ENCODE results near the gene IPCEF1. TPM values are rescaled to one million over a fixed set of nuclear protein-coding genes. Genes with fewer than 3 reads are reported as not detected.

Gene IPCEF1
- total RNA-seq, 2 donors from 2014 or later: 3.0 to 5.7 TPM

DNA sequence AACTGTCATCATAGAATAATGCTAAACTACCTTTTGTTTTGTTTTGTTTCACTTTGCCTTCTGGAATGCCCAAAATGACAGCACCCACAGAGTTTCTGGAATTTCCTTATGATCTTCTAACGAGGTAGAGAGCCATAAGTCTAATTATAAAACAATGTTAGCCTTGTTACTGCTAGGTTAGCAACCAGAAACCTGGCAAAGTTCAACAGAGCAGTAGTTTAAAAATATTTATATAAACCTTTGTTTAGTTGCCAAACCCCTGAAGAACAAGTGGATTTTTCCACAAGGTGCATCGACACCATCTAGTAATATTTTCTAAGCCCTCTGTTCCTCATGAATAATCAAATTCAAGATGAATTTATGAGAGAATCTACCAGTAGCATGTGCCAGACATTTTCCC, 27.6 kb upstream of the IPCEF1 start:
- Histone ChIP-seq H3K36me3 (replicated peaks in 1 of 2; ENCODE audit: insufficient read depth in 1 of 2, low read depth in 2 of 2) (no peaks in the 10 kb centered on the region), H3K9me3 (no peaks in the 10 kb centered on the region), H3K4me3 (no peak overlapping the region), H3K27ac (peak overlapping the region in 3 of 4 donors; percentile 33 to 59 (median 38)), H3K27me3 (no peaks in the 10 kb centered on the region), H3K4me1 (peaks cover 6% of the 10 kb centered on the region)
- ATAC-seq (peak; percentile 30), DNase-seq (no peak)
- TF ChIP-seq, protein P1, sequence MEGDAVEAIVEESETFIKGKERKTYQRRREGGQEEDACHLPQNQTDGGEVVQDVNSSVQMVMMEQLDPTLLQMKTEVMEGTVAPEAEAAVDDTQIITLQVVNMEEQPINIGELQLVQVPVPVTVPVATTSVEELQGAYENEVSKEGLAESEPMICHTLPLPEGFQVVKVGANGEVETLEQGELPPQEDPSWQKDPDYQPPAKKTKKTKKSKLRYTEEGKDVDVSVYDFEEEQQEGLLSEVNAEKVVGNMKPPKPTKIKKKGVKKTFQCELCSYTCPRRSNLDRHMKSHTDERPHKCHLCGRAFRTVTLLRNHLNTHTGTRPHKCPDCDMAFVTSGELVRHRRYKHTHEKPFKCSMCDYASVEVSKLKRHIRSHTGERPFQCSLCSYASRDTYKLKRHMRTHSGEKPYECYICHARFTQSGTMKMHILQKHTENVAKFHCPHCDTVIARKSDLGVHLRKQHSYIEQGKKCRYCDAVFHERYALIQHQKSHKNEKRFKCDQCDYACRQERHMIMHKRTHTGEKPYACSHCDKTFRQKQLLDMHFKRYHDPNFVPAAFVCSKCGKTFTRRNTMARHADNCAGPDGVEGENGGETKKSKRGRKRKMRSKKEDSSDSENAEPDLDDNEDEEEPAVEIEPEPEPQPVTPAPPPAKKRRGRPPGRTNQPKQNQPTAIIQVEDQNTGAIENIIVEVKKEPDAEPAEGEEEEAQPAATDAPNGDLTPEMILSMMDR (IDR thresholded peaks at IDR 0.05): no peak
- TF ChIP-seq POLR2A (IDR thresholded peaks at IDR 0.05): no peak
- WGBS, 2 donors: 51 to 52% methylated on average over 2 of the region's 2 CpGs
- intact Hi-C loops (cut with DNase I): no loop called here

DNA sequence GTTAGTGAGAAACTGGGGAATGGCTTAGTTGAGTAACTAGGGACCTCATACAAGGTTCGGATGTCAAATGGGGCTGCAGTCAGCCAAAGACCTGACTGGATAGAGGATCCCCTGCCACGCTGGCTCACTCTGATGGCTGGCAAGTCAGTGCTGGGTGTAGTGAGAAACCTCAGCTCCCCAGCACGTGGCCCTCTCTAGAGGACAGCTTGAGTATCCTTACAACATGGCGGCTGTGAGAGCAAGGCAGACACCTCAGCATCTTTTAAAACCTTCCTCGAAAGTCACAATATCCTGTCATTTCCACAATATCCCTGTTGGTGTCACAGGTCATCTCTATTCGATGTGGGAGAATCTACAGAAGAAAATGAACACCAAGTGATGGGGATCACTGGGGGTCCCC, 26.7 kb upstream of the IPCEF1 start:
- no peak overlapping the region for H3K4me3 ChIP-seq
- H3K27me3 ChIP-seq: no peaks in the 10 kb centered on the region
- no peaks in the 10 kb centered on the region for H3K36me3 ChIP-seq (replicated peaks in 1 of 2; ENCODE audit: insufficient read depth in 1 of 2, low read depth in 2 of 2)
- H3K9me3 ChIP-seq: no peaks in the 10 kb centered on the region
- WGBS, 2 donors: 92 to 98% methylated on average over 4 to 6 of the region's 6 CpGs
- peaks cover 6% of the 10 kb centered on the region for H3K4me1 ChIP-seq
- TF ChIP-seq POLR2A (IDR thresholded peaks at IDR 0.05): no peak
- TF ChIP-seq, protein P1 (IDR thresholded peaks at IDR 0.05): no peak
- intact Hi-C loops (cut with DNase I): no loop called here
- DNase-seq: no peak
- peak overlapping the region in 1 of 4 donors; percentile 59 for H3K27ac ChIP-seq
- ATAC-seq: no peak

DNA sequence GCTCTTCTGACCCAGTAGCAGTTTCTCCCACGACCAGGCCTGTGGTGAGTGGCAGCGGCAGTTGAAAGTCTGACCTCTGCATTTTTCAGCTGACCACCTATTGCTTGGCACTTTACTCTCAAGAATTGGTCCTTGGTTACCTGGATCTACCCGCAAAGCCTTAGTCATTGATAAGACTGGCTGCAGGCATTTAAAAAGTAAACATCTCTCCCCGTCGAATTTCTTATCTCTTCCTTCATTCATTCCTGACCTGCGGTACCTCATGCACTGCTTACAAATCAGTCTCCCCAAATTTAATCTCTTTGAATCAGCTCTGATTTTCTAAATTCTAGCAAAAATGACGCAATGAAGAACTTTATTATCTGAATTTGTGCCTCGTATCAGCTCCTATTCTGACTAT, 26.1 kb upstream of the IPCEF1 start:
- ATAC-seq (no peak), DNase-seq (no peak)
- intact Hi-C loops (cut with DNase I): no loop called here
- Histone ChIP-seq H3K36me3 (replicated peaks in 1 of 2; ENCODE audit: insufficient read depth in 1 of 2, low read depth in 2 of 2) (no peaks in the 10 kb centered on the region), H3K27ac (no peak overlapping the region), H3K9me3 (no peaks in the 10 kb centered on the region), H3K4me1 (peaks cover 6% of the 10 kb centered on the region), H3K4me3 (no peak overlapping the region), H3K27me3 (no peaks in the 10 kb centered on the region)
- TF ChIP-seq, protein P1 (IDR thresholded peaks at IDR 0.05): no peak
- no peak for TF ChIP-seq POLR2A (IDR thresholded peaks at IDR 0.05)
- WGBS, 2 donors: 51 to 63% methylated on average over 8 of the region's 8 CpGs

DNA sequence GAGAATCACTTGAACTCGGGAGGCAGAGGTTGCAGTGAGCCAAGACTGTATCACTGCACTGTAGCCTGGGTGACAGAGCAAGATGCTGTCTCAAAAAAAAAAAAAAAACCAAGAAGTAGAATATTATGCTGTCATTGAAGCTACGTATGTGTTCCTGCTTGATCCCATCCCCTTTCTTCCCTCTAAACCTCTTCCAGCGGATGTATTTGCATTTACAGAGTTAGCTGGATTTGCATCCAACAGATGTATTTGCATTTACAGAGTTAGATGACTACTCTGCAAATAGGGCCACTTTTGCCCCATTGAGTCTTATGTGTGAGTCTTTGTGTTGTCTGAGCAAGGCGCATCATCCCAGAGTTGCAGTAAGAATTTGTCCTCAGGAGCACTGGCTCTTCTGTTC, 24.9 kb upstream of the IPCEF1 start:
- Histone ChIP-seq H3K4me1 (no peaks in the 10 kb centered on the region), H3K27me3 (no peaks in the 10 kb centered on the region), H3K9me3 (no peaks in the 10 kb centered on the region), H3K36me3 (replicated peaks in 1 of 2; ENCODE audit: insufficient read depth in 1 of 2, low read depth in 2 of 2) (no peaks in the 10 kb centered on the region), H3K27ac (no peak overlapping the region), H3K4me3 (no peak overlapping the region)
- 82 to 90% methylated on average over 4 of the region's 4 CpGs for WGBS, 2 donors
- ATAC-seq (no peak), DNase-seq (no peak)
- TF ChIP-seq, protein P1 (IDR thresholded peaks at IDR 0.05): no peak
- TF ChIP-seq POLR2A (IDR thresholded peaks at IDR 0.05): no peak
- intact Hi-C loops (cut with DNase I): no loop called here

DNA sequence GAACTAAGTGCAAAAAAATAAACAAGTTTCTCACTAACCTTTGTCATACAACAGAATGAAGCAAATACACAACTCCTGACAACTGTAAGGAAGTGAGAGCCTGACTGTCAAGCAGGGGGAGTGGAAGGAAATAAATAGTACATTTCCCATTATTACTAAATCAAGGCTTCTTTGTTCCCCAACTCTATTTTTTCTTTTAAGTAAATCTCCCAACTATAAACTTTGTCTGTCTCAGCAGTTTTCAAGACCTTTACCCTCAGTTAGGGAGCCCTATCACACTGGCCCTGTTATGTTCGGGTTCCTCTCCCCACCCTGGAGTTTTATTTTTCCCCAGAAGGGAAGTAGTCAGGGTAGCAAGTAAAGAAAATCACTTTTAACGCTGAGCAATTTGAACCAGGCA, 24.1 kb upstream of the IPCEF1 start:
- Histone ChIP-seq H3K9me3 (no peaks in the 10 kb centered on the region), H3K4me1 (no peaks in the 10 kb centered on the region), H3K27me3 (no peaks in the 10 kb centered on the region), H3K27ac (no peak overlapping the region), H3K4me3 (no peak overlapping the region), H3K36me3 (replicated peaks in 1 of 2; ENCODE audit: insufficient read depth in 1 of 2, low read depth in 2 of 2) (no peaks in the 10 kb centered on the region)
- WGBS, 2 donors: 29 to 61% methylated on average over 2 of the region's 2 CpGs
- DNase-seq: no peak
- ATAC-seq: no peak
- intact Hi-C loops (cut with DNase I): no loop called here
- TF ChIP-seq POLR2A (IDR thresholded peaks at IDR 0.05): no peak
- TF ChIP-seq, protein P1 (IDR thresholded peaks at IDR 0.05): no peak
